Upper lobe of left lung (tissue), 4 donors: ENCODE results near the gene PDGFRB.

ENCODE experiments used
- CTCF ChIP-seq, 6 experiments: fragments of 450-650 bp in 4 of 6; fragments of 200-600 bp in 2 of 6; sonication (generic) in 2 of 6; IDR thresholded peaks; one replicate each; pipeline ENCODE4 v1.5.1; 2016 to 2019; ENCODE audit warnings: antibody characterized with exemption in 6 of 6
- EP300 ChIP-seq, 4 donors: sonication (generic); formaldehyde crosslinking; IDR thresholded peaks; one replicate each; pipeline ENCODE4 v1.5.1; 2017; ENCODE audit warnings: antibody characterized with exemption in 4 of 4, control low read depth in 2 of 4
- POLR2A ChIP-seq, 4 donors: fragments of 450-650 bp; IDR thresholded peaks; one replicate each; pipeline ENCODE4 v1.5.1; 2016 to 2017; ENCODE audit warnings: antibody characterized with exemption in 4 of 4, mild to moderate bottlenecking in 2 of 4

DNA sequence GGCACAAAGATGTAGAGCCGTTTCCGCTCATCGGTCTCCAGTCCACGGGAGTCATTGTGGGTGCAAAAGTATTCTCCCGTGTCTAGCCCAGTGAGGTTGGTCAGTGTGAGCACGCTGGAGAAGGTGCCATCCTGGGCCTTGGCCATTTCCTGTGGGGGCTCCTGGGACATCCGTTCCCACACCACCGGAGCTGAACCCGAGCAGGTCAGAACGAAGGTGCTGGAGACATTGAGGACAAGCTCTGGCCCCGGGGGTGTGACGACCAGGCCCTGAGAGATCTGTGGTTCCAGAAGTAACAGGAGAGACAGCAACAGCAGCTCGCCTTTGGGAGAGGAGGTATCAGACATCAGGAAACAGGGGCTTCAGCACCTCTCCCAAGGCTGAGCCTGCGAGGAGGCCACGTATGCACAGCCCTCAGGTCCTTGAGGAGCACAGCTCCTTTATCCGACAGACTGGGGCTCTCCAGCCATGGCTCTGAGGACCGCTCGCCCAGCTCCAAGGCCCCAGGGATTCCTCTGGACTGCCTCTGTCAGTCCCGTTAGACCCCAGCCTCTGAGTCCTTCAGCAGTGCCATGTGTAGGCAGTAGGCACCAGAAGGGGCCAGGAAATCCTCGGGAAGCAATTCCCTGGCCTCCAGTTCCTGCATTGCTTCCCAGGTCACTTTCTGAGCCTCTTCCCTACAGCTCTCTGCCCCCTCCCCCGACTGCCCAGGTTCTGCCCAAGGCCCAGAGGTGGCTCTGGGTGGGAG lies 19.9 kb downstream of the PDGFRB start:
- TF ChIP-seq CTCF (IDR thresholded peaks at IDR 0.05) (no peak), POLR2A (IDR thresholded peaks at IDR 0.05) (no peak), EP300 (IDR thresholded peaks at IDR 0.05) (no peak)
